Embryonic facial prominence (tissue), 1 donor: ENCODE results near the gene FECH.
"Not testable (repeated sequence)": the region's sequence is repeated elsewhere in the genome, so short reads cannot be mapped to it uniquely, and the experiment has no call there.

Experiments used
- DNase-seq: peaks from one replicate; pipeline ENCODE4 v3.0.0-alpha.2; 2016; ENCODE audit errors: extremely low spot score

Gene FECH

DNA sequence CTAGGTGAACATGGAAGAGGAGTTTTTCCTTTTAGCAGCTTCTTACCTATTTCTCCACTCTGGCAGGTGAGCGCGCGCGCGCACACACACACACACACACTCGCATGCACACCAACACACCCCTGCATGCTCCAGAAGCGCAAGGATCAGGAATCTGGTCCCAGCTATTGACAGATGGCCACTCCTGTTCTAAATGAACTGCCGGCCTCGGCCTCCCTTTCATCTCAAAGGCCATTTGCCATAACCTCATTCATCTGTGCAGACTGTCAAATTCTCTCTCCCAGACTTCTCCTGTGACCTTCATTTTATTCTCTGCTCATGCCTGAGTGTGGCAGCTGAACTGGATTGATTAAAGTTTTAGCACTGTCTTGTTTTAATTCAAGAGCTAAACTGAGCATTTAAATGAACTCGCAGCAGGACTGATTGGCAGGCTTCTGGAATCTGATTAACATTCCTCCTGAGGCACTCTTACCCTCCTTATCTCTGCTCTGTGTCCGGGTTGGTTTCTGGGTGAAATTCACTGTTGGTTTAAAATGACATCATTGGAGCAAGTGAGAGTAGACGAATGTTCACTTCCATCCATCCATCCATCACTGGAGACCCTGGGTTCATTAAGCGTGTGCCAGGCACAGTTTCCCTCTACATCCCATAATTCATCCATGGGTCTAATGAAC, 58.8 kb downstream of the FECH start:
- DNase-seq: no peak

DNA sequence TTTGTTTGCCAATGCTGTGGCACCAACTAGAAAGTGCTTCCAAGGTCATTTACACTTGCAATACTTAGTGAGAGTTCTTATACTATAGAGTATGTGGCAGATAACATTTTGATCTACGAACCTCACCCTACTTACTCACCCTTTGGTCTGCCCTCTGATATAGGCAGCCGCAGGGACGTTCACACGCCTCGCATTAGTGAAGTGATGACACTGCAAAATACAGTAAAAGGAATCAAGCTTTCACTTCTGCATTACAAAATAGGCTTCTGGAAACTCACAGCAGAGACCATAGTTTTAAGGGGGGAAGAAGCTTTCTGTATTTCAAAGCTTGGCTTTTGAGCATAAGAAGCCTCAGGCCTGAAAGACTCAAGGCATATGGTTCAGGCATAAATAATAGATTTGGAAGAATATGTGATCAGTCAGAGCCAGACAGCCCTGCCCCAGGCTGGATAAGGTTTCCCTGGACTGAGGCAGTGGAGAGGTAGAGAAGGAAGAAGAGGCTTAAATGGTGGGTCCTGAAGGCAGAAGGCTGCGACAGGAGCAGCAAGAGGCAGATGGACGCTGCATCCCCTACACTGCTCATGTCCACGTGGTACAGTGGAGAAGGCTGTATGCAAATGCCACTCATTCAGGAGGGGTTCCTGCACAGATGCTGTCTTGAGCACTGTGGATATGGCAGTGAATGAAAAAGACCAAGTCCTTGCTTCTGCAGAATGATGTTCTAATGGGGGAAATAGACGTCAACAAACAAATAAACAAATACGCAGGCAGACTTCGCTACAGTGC, 63.1 kb downstream of the FECH start:
- no peak for DNase-seq

DNA sequence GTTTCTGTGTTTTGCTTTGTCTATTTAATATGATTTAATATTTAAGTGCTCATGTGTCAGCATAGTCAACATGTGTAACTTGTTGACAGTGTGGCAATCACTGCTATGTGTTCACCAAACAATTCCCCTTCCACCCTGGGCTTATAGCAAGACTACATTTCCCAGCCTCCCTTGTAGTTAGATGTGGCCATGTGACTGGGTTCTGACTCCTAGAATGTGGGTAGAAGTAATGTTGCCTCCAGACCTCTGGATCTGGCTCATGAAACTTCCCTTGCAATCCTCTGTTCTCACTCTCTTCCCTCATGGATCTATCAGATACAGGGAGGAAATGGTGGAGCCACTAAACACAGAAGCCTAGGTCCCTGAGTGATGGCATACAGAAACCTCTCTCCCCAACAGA, 64.2 kb downstream of the FECH start:
- not testable (repeated sequence) for DNase-seq

DNA sequence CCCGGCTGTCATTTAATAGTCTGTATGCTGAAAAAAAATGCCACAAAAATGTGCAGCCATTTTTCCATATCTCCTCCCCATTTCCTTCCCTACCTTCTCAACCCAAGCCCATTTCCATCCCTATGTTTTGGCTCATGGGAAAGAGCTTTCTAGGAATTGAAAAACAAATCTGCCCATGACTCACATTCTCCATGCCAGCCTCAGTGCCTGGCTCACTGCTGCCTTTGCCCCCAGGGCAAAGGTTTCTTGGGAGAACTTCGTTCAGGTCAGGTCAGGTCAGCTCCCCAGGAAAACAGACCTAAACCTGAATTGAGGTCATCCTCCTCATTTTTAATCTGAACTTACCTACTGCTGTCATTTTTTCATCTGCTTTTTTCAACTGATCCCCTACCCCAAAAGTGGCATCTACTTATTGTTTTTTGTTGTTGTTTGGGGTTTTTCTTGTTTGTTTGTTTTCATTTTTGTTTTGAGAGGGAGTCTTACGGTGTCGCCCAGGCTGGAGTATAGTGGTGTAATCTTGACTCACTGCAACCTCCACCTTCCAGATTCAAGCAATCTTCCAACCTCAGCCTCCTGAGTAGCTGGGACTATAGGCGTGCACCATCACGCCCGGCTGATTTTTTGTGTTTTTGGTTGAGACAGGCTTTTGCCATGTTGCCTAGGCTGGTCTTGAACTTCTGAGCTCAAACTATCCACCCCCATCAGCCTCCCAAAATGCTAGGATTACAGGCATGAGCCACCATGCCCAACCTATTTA, 66.7 kb downstream of the FECH start:
- DNase-seq: no peak

DNA sequence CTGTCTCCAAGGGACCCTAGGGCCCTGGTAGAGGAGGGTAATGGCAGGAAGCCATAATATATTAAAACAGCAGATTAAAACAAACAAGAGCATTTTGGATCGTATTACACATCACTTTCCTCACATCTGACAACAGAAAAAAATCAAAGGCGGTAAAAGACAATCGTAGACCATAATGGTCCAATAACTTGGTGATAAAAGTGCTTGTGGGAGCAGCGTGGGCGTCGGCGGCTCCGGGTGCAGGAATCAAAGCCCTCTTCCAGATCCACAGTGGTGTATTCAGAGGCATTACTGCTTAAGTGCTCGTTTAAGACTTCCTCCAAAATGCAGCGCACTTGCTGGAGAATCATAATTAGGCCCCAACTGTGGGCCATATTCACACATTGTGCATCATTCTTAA, 68.0 kb downstream of the FECH start:
- no peak for DNase-seq

DNA sequence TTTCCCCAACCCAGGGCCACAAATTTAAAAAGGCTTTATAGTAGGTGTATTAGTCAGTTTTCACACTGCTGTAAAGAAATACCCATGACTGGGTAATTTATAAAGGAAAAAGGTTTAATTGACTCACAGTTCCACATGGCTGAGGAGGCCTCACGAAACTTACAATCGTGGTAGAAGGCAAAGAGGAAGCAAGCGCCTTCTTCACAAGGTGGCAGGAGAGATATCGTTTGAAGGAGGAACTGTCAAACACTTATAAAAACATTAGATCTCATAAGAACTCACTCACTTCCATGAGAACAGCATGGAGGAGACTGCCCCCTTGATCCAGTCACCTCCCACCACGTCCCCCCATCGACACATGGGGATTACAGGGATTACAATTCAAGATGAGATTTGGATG, 70.4 kb downstream of the FECH start:
- no peak for DNase-seq

DNA sequence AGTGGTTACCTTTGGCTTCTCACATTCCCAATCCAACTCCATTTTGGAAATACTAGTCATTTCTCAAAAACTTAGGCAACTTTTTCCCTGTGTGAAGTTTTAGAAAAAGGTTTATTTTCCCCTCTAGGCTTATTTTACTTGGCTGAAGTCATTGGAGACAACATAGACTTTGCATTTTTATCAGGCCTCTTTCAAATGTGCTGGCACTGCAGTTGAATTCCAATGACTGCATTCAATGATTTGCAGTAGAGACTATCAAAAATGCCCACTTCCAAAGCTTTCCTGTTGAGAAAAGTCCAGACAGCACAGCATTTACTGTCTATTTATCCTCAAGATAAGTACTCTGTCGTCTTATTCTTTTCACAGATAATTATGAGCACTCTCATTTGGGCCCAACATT, 81.3 kb downstream of the FECH start:
- no peak for DNase-seq

DNA sequence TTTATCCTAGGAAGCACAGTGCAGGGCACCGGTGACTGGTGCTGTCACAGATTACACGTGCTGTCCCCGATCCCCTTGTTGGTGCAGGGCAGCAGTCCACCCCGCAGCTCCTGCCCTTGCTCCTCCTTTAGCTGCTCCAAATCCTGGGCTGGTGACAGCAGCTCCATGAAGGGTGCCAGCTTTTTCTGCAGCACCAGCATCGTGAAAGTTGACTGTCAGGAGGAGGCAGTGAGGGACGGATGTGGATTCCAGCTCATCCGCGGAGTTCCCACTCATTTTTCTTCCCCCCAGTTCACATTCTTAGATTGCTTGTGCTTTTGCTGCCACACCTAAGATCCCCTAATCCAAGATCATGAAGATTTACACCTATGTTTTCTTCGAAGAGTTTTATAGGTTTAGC, 83.9 kb downstream of the FECH start:
- no peak for DNase-seq

DNA sequence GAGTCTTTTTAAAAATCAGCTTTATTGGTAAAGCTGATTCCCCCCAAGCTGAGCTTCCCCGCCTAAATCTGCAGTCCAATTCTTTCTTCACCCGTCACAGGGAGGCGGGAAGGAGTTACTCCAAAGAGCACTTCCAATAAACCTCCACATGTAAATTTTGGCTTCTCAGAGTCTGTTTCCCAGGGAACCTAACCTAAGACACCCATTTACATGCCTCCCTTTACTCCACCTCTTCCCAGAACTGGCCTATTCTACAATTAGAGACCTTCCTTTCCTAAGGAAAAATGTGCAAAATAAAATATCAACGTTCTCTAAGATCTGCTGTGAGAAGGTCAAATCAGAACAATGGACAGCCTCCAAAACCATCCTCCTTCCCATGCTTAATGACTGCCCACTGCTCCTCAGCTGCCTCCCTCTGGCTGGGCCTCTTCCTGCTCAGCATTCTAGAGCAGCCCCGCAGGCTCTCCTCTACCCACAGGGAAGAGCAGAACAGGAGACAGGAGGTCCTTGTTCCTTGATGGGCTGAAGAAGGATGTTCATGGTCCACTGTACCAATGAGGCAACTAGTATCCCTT, 87.7 kb downstream of the FECH start:
- no peak for DNase-seq
